GM12878 (cell line): ENCODE measurements around the gene DFFB. TPM values are rescaled to one million over a fixed set of nuclear protein-coding genes. Genes with fewer than 3 reads are reported as not detected.

Experiments used
- ATF3 ChIP-seq: IDR thresholded peaks from 2 replicates; pipeline ENCODE4 v1.6.1; 2011; ENCODE audit warnings: low read depth, mild to moderate bottlenecking, low read length, moderate library complexity, borderline replicate concordance; ENCODE audit errors: extremely low read depth
- BMI1 ChIP-seq: fragments of 450-650 bp; IDR thresholded peaks from 2 replicates; pipeline ENCODE4 v1.6.1; 2016; ENCODE audit warnings: mild to moderate bottlenecking, moderate library complexity, borderline replicate concordance
- CUX1 ChIP-seq: IDR thresholded peaks from 2 replicates; pipeline ENCODE4 v1.6.1; 2012; ENCODE audit warnings: improper control_type of control experiment, low read depth, low read length; ENCODE audit not compliant: insufficient replicate concordance
- NFIC ChIP-seq: IDR thresholded peaks from 2 replicates; pipeline ENCODE4 v1.6.1; 2012; ENCODE audit warnings: low read depth, mild to moderate bottlenecking, inconsistent platforms, low read length, moderate library complexity
- PKNOX1 ChIP-seq: fragments of 450-650 bp; IDR thresholded peaks from 2 replicates; pipeline ENCODE4 v1.6.1; 2016; ENCODE audit warnings: mild to moderate bottlenecking
- RAD51 ChIP-seq: fragments of 450-650 bp; IDR thresholded peaks from 2 replicates; pipeline ENCODE4 v1.6.1; 2016; ENCODE audit warnings: moderate library complexity, mild to moderate bottlenecking, inconsistent platforms
- RBBP5 ChIP-seq: fragments of 200-600 bp; sonication (generic); conservative IDR thresholded peaks from 2 replicates; pipeline ENCODE4 v1.6.1; 2016
- SUZ12 ChIP-seq: fragments of 200-600 bp; sonication (generic); IDR thresholded peaks from one replicate; pipeline ENCODE4 v1.6.1; 2018; ENCODE audit warnings: antibody characterized with exemption, mild to moderate bottlenecking; ENCODE audit not compliant: unreplicated experiment
- TAF1 ChIP-seq: IDR thresholded peaks from 2 replicates; pipeline ENCODE4 v1.6.1; 2011; ENCODE audit warnings: mild to moderate bottlenecking, low read depth, low read length, borderline replicate concordance
- TBL1XR1 ChIP-seq: IDR thresholded peaks from 2 replicates; pipeline ENCODE4 v1.6.1; 2012; ENCODE audit warnings: low read depth, low read length, improper control_type of control experiment
- ZBED1 ChIP-seq: IDR thresholded peaks from 2 replicates; pipeline ENCODE4 v1.6.1; 2016; ENCODE audit warnings: borderline replicate concordance
- ZNF592 ChIP-seq: fragments of 450-650 bp; IDR thresholded peaks from 2 replicates; pipeline ENCODE4 v1.6.1; 2017; ENCODE audit warnings: mild to moderate bottlenecking, moderate library complexity
- ZNF687 ChIP-seq: fragments of 450-650 bp; IDR thresholded peaks from 2 replicates; pipeline ENCODE4 v1.6.1; 2017; ENCODE audit warnings: mild to moderate bottlenecking, moderate library complexity
- polyA plus RNA-seq, 11 experiments: library from polyadenylated mRNA; depleted of rRNA in 4 of 11; unstranded in 6 of 11; stranded (reverse) in 5 of 11; fragments of >200 nt; fragmentation: Nextera tagmentation in 4 of 11; fragmentation: Illumina TruSeq in 1 of 11; extraction: Ambion mirVana in 4 of 11; extraction: Trizol in 1 of 11; gene quantifications; 1 replicate in 1 of 11; 2 replicates in 10 of 11; pipeline versions ENCODE4 v1.2.1 to v1.2.3, GENCODE V29; 2011 to 2016; ENCODE audit warnings: inconsistent platforms in 2 of 11, missing spikeins in 2 of 11, low read depth in 1 of 11
- total RNA-seq, 4 experiments: library from RNA; depleted of rRNA in 3 of 4; stranded (reverse); fragments of >200 nt in 3 of 4; fragmentation: Illumina TruSeq in 1 of 4; extraction: Trizol in 1 of 4; gene quantifications; 2 replicates each; pipeline versions ENCODE4 v1.2.1 to v1.2.3, GENCODE V29; 2013 to 2021

The DFFB gene
- total and polyA plus RNA-seq, 10 of the 15 experiments (the other 5 are each of a cell fraction or from before 2014, with no cell fraction given): 2.7 to 10.7 (median 6.5) TPM

GRCh38 chr1:3856923-3857790 lies at the start of gene DFFB, which contains the start of gene CEP104 (continued):
- TF ChIP-seq CUX1 (no peak), BMI1 (no peak), TBL1XR1 (no peak), SUZ12 (no peak), ZNF592 (no peak), ZBED1 (no peak), NFIC (no peak), ATF3 (peak; percentile 5; the same call in 1 of the 2 replicates), TAF1 (no peak), PKNOX1 (no peak), RAD51 (no peak), ZNF687 (no peak), RBBP5 (no peak)
